Stimulated activated CD4-positive, alpha-beta T cell treated with anti-CD3 and anti-CD28 coated beads, Interleukin-15, amount 100 ng/mL, for 48 hours (primary cell): Measurements from ENCODE around the gene PRRC1.
"Not testable (repeated sequence)": the region's sequence is repeated elsewhere in the genome, so short reads cannot be mapped to it uniquely, and the experiment has no call there.

Experiments
- DNase-seq, 2 donors: peaks; one replicate each; pipeline ENCODE4 v3.0.0-alpha.2; 2020; ENCODE audit warnings: low read depth in 2 of 2

Gene PRRC1

GRCh38 chr5:127545249-127545648 is 27.8 kb downstream of the PRRC1 start:
- DNase-seq: not testable (repeated sequence)

- no peak for DNase-seq
Observed at GRCh38 chr5:127549551-127549950, 32.1 kb downstream of the PRRC1 start.

- DNase-seq: no peak
Observed at GRCh38 chr5:127550652-127551409, 33.4 kb downstream of the PRRC1 start.

- no peak for DNase-seq
Observed at GRCh38 chr5:127551410-127552041, 34.1 kb downstream of the PRRC1 start.

- DNase-seq: no peak
Observed at GRCh38 chr5:127555826-127556225, 38.4 kb downstream of the PRRC1 start.

GRCh38 chr5:127556609-127557334 is 39.3 kb downstream of the PRRC1 start:
- no peak for DNase-seq

GRCh38 chr5:127558273-127558672 is 40.8 kb downstream of the PRRC1 start:
- no peak for DNase-seq

GRCh38 chr5:127561254-127561653 is 43.8 kb downstream of the PRRC1 start:
- no peak for DNase-seq

GRCh38 chr5:127562252-127562651 is 44.8 kb downstream of the PRRC1 start:
- no peak for DNase-seq

- no peak for DNase-seq
Observed at GRCh38 chr5:127563136-127563535, 45.7 kb downstream of the PRRC1 start.

GRCh38 chr5:127564002-127564769 is 46.7 kb downstream of the PRRC1 start:
- peak; percentile 10 to 33 for DNase-seq

GRCh38 chr5:127565586-127566270 is 48.3 kb downstream of the PRRC1 start:
- DNase-seq: no peak

GRCh38 chr5:127567026-127567768 is 49.8 kb downstream of the PRRC1 start:
- no peak for DNase-seq

GRCh38 chr5:127568166-127568565 is 50.7 kb downstream of the PRRC1 start:
- DNase-seq: no peak

GRCh38 chr5:127569471-127569870 is 52.0 kb downstream of the PRRC1 start:
- not testable (repeated sequence) for DNase-seq

- no peak for DNase-seq
Observed at GRCh38 chr5:127571314-127572131, 54.1 kb downstream of the PRRC1 start.

- no peak for DNase-seq
Observed at GRCh38 chr5:127572930-127573329, 55.5 kb downstream of the PRRC1 start.

- DNase-seq: no peak
Observed at GRCh38 chr5:127574852-127575679, 57.6 kb downstream of the PRRC1 start.

- DNase-seq: no peak
Observed at GRCh38 chr5:127577458-127577857, 60.0 kb downstream of the PRRC1 start.
